WTC11 (cell line): Measurements from ENCODE around the gene DEXI. TPM values are rescaled to one million over a fixed set of nuclear protein-coding genes. Genes with fewer than 3 reads are reported as not detected.

Experiments
- ATAC-seq: fragments of 200-7000 bp; cut with Tn5 transposase; 2 replicates; pipeline ENCODE4 v1.10.0; 2021; ENCODE audit warnings: mild to moderate bottlenecking, moderate library complexity
- CTCF ChIA-PET: fragments of 300-600 bp; sonication (Branson Sonifier 250); formaldehyde crosslinking; loops from one replicate; lab custom pipeline; 2021; ENCODE audit warnings: antibody characterized with exemption; lab: Charles Lee
- POLR2A ChIA-PET: fragments of 350-600 bp; sonication (Branson Sonifier 250); formaldehyde crosslinking; loops from one replicate; lab custom pipeline; 2021; ENCODE audit warnings: antibody characterized with exemption; lab: Charles Lee
- DNase-seq: peaks from one replicate; pipeline ENCODE4 v3.0.0; 2021; ENCODE audit warnings: low spot score
- H3K27ac Mint-ChIP-seq: 2 replicates; pipeline ENCODE4 v1.8.0; 2021; ENCODE audit warnings: mixed read lengths
- H3K27me3 Mint-ChIP-seq: 2 replicates; pipeline ENCODE4 v1.8.0; 2021; ENCODE audit warnings: low read depth, mild to moderate bottlenecking, moderate library complexity, mixed read lengths
- H3K36me3 Mint-ChIP-seq: 2 replicates; pipeline ENCODE4 v1.8.0; 2021; ENCODE audit warnings: mixed read lengths
- H3K4me1 Mint-ChIP-seq: 2 replicates; pipeline ENCODE4 v1.8.0; 2022; ENCODE audit warnings: mixed read lengths
- H3K4me3 Mint-ChIP-seq: 2 replicates; pipeline ENCODE4 v1.8.0; 2021; ENCODE audit warnings: mild to moderate bottlenecking, moderate library complexity, mixed read lengths
- H3K9me3 Mint-ChIP-seq: 2 replicates; pipeline ENCODE4 v1.8.0; 2021; ENCODE audit warnings: mixed read lengths
- AR ChIP-seq: fragments of 250-450 bp; sonication (Bioruptor Pico); IDR thresholded peaks from 2 replicates; pipeline ENCODE4 v1.9.0; 2021; ENCODE audit warnings: mild to moderate bottlenecking
- ATF3 ChIP-seq: sonication (generic); formaldehyde crosslinking; conservative IDR thresholded peaks from 2 replicates; pipeline ENCODE4 v1.8.1; 2022; ENCODE audit warnings: mild to moderate bottlenecking, missing genetic modification reagents
- CBFB ChIP-seq: sonication (generic); formaldehyde crosslinking; IDR thresholded peaks from 2 replicates; pipeline ENCODE4 v1.8.1; 2022; ENCODE audit warnings: mild to moderate bottlenecking, low read depth, missing genetic modification reagents
- CREM ChIP-seq: sonication (generic); formaldehyde crosslinking; IDR thresholded peaks from 2 replicates; pipeline ENCODE4 v1.8.1; 2022; ENCODE audit warnings: mild to moderate bottlenecking, missing genetic modification reagents, moderate library complexity
- ESRRA ChIP-seq: sonication (generic); formaldehyde crosslinking; IDR thresholded peaks from 2 replicates; pipeline ENCODE4 v1.8.1; 2022; ENCODE audit warnings: mild to moderate bottlenecking, missing genetic modification reagents, borderline replicate concordance
- FOXP4 ChIP-seq: sonication (generic); formaldehyde crosslinking; IDR thresholded peaks from 2 replicates; pipeline ENCODE4 v1.8.0; 2022; ENCODE audit warnings: mild to moderate bottlenecking, missing genetic modification reagents
- GRHL2 ChIP-seq: fragments of 250-450 bp; sonication (Bioruptor Pico); IDR thresholded peaks from 2 replicates; pipeline ENCODE4 v1.8.0; 2022; ENCODE audit warnings: mild to moderate bottlenecking, moderate library complexity; ENCODE audit not compliant: insufficient replicate concordance, severe bottlenecking
- GTF2I ChIP-seq: fragments of 250-450 bp; sonication (Bioruptor Pico); conservative IDR thresholded peaks from 2 replicates; pipeline ENCODE4 v1.4.0; 2021; ENCODE audit warnings: mild to moderate bottlenecking
- HMGXB4 ChIP-seq: sonication (generic); formaldehyde crosslinking; IDR thresholded peaks from 2 replicates; pipeline ENCODE4 v1.8.1; 2023; ENCODE audit warnings: mild to moderate bottlenecking, moderate library complexity, missing genetic modification reagents
- IRF1 ChIP-seq: sonication (generic); formaldehyde crosslinking; IDR thresholded peaks from 2 replicates; pipeline ENCODE4 v1.8.0; 2023; ENCODE audit warnings: missing genetic modification reagents
- TEAD1 ChIP-seq: sonication (generic); formaldehyde crosslinking; IDR thresholded peaks from 2 replicates; pipeline ENCODE4 v1.8.0; 2022; ENCODE audit warnings: mild to moderate bottlenecking, missing genetic modification reagents
- TP53 ChIP-seq: sonication (generic); formaldehyde crosslinking; IDR thresholded peaks from 2 replicates; pipeline ENCODE4 v1.8.1; 2023; ENCODE audit warnings: mild to moderate bottlenecking, missing genetic modification reagents
- ZBTB43 ChIP-seq: sonication (generic); formaldehyde crosslinking; IDR thresholded peaks from 2 replicates; pipeline ENCODE4 v1.8.1; 2023; ENCODE audit warnings: mild to moderate bottlenecking, missing genetic modification reagents
- ZMAT4 ChIP-seq: fragments of 250-450 bp; sonication (Bioruptor Pico); IDR thresholded peaks from 2 replicates; pipeline ENCODE4 v1.9.0; 2021; ENCODE audit warnings: mild to moderate bottlenecking
- ZNF138 ChIP-seq: sonication (generic); formaldehyde crosslinking; conservative IDR thresholded peaks from 2 replicates; pipeline ENCODE4 v1.8.1; 2022; ENCODE audit warnings: mild to moderate bottlenecking, moderate library complexity, missing genetic modification reagents
- ZNF281 ChIP-seq: sonication (generic); formaldehyde crosslinking; IDR thresholded peaks from 2 replicates; pipeline ENCODE4 v1.8.0; 2023; ENCODE audit warnings: mild to moderate bottlenecking, missing genetic modification reagents
- ZSCAN18 ChIP-seq: fragments of 250-450 bp; sonication (Bioruptor Pico); IDR thresholded peaks from 2 replicates; pipeline ENCODE4 v2.1.2; 2022; ENCODE audit warnings: mild to moderate bottlenecking, moderate library complexity
- total RNA-seq: library from RNA; stranded (reverse); gene quantifications from 3 replicates; pipeline ENCODE4 v1.2.3, GENCODE V29; 2021

The DEXI gene
- total RNA-seq, 1 experiment from 2014 or later: 33.7 TPM

- Mint-ChIP-seq H3K27ac (no peak overlapping the region), H3K27me3 (no peaks in the 10 kb centered on the region; the same call in 1 of the 2 replicates), H3K9me3 (no peaks in the 10 kb centered on the region), H3K4me3 (no peak overlapping the region), H3K36me3 (peaks cover 6% of the 10 kb centered on the region; the same call in 1 of the 2 replicates), H3K4me1 (peaks cover 4% of the 10 kb centered on the region; the same call in 1 of the 2 replicates)
- TF ChIP-seq TP53 (no peak), ZBTB43 (CRISPR knock-in tag) (no peak), ZMAT4 (CRISPR knock-in tag) (no peak), ZNF281 (CRISPR knock-in tag) (no peak), FOXP4 (CRISPR knock-in tag) (no peak), IRF1 (CRISPR knock-in tag) (no peak), AR (CRISPR knock-in tag) (no peak), ATF3 (CRISPR knock-in tag) (no peak), CREM (CRISPR knock-in tag) (no peak), GRHL2 (CRISPR knock-in tag) (no peak), ESRRA (CRISPR knock-in tag) (no peak), GTF2I (CRISPR knock-in tag) (no peak), ZSCAN18 (no peak), HMGXB4 (CRISPR knock-in tag) (no peak), CBFB (CRISPR knock-in tag) (no peak), TEAD1 (CRISPR knock-in tag) (no peak), ZNF138 (no peak)
- CTCF ChIA-PET: interaction anchor here (2.2 kb wide), 1 partner anchor 8 kb away, joined by 7 read pairs; no protein-coding TSS in a partner anchor
- DNase-seq: no peak
- POLR2A ChIA-PET: no interaction called here
- no peak for ATAC-seq
These were observed 15.4 kb downstream of the DEXI start for GRCh38 chr16:10926867-10927266.
